Adrenal gland (tissue), 5 donors: ENCODE results near the gene VPS18.

ENCODE experiments used
- CTCF ChIP-seq, 6 experiments: fragments of 450-650 bp in 4 of 6; fragments of 200-600 bp in 2 of 6; sonication (generic) in 1 of 6; IDR thresholded peaks; 1 replicate in 5 of 6; 2 replicates in 1 of 6; pipeline versions ENCODE4 v1.5.1 to v1.8.0; 2016 to 2021; ENCODE audit warnings: antibody characterized with exemption in 6 of 6, mild to moderate bottlenecking in 2 of 6, moderate library complexity in 1 of 6
- POLR2A ChIP-seq, 2 donors: fragments of 450-650 bp; IDR thresholded peaks; one replicate each; pipeline ENCODE4 v1.6.1; 2017; ENCODE audit warnings: antibody characterized with exemption in 2 of 2, mild to moderate bottlenecking in 2 of 2, moderate library complexity in 1 of 2
- donor health status: DM: no; HTN: no; CAD: no.

GRCh38 chr15:40927873-40928806 is 33.9 kb downstream of the VPS18 start:
- TF ChIP-seq CTCF (IDR thresholded peaks at IDR 0.05), result no peak
- no peak for TF ChIP-seq POLR2A (IDR thresholded peaks at IDR 0.05)
